DND-41 (cell line): ENCODE results near the gene CCDC32.

ENCODE experiments used
- ATAC-seq: fragments of 200-7000 bp; cut with Tn5 transposase; 3 replicates; pipeline ENCODE4 v1.9.1; 2021; ENCODE audit warnings: low read depth; ENCODE audit not compliant: insufficient read depth
- DNase-seq: peaks from one replicate; pipeline ENCODE4 v3.0.0-alpha.2; 2020
- H2AFZ ChIP-seq: 2 replicates; pipeline ENCODE4 v1.6.0; 2012; ENCODE audit warnings: low read depth, low read length
- H3K27ac ChIP-seq: 2 replicates; pipeline ENCODE4 v1.5.1; 2012; ENCODE audit warnings: low read length, inconsistent platforms
- H3K27me3 ChIP-seq: fragments of 200-600 bp; sonication (generic); 2 replicates; pipeline ENCODE4 v1.6.0; 2012; ENCODE audit warnings: low read length, mild to moderate bottlenecking, inconsistent platforms; ENCODE audit not compliant: insufficient read depth, poor library complexity
- H3K36me3 ChIP-seq: 2 replicates; pipeline ENCODE4 v1.5.1; 2012; ENCODE audit warnings: low read length, inconsistent platforms; ENCODE audit not compliant: insufficient read depth
- H3K4me1 ChIP-seq: 2 replicates; pipeline ENCODE4 v1.5.1; 2012; ENCODE audit warnings: mild to moderate bottlenecking, low read length; ENCODE audit not compliant: insufficient read depth
- H3K4me2 ChIP-seq: 2 replicates; pipeline ENCODE4 v1.6.0; 2012; ENCODE audit warnings: mild to moderate bottlenecking, moderate library complexity, low read length, inconsistent platforms; ENCODE audit not compliant: insufficient read depth
- H3K4me3 ChIP-seq, 2 experiments: fragments of 200-600 bp in 1 of 2; shearing (Covaris generic) in 1 of 2; 2 replicates each; pipeline ENCODE4 v1.5.1; 2012 to 2016; ENCODE audit warnings: inconsistent platforms in 2 of 2, low read length in 2 of 2, mild to moderate bottlenecking in 2 of 2, low read depth in 1 of 2, moderate library complexity in 1 of 2
- H3K79me2 ChIP-seq: 2 replicates; pipeline ENCODE4 v1.6.0; 2012; ENCODE audit warnings: low read length, inconsistent platforms; ENCODE audit not compliant: insufficient read depth
- H3K9ac ChIP-seq: 2 replicates; pipeline ENCODE4 v1.6.0; 2012; ENCODE audit warnings: low read depth, mild to moderate bottlenecking, inconsistent platforms, low read length, moderate library complexity
- H3K9me3 ChIP-seq: 2 replicates; pipeline ENCODE4 v1.5.1; 2012; ENCODE audit warnings: low read length, moderate library complexity, mild to moderate bottlenecking, inconsistent platforms; ENCODE audit not compliant: insufficient read depth, severe bottlenecking
- H4K20me1 ChIP-seq: 2 replicates; pipeline ENCODE4 v1.6.0; 2012; ENCODE audit warnings: low read length; ENCODE audit not compliant: insufficient read depth
- EZH2 ChIP-seq: IDR thresholded peaks from 3 replicates; pipeline ENCODE4 v1.6.1; 2012; ENCODE audit warnings: borderline replicate concordance, low read depth, mild to moderate bottlenecking, moderate library complexity, low read length, inconsistent platforms; ENCODE audit not compliant: severe bottlenecking
- TF ChIP-seq, protein P1 (sequence below): IDR thresholded peaks from 2 replicates; pipeline ENCODE4 v1.5.1; 2012; ENCODE audit warnings: borderline replicate concordance, low read length, moderate library complexity, mild to moderate bottlenecking; ENCODE audit not compliant: poor library complexity, severe bottlenecking; ENCODE audit errors: extremely low read depth

The CCDC32 gene

GRCh38 chr15:40554161-40554525 is 10.7 kb downstream of the CCDC32 start:
- H3K4me1 ChIP-seq: no peaks in the 10 kb centered on the region
- no peaks in the 10 kb centered on the region for H3K27me3 ChIP-seq
- H3K4me2 ChIP-seq: no peak overlapping the region
- TF ChIP-seq EZH2: no peak
- TF ChIP-seq, protein P1, sequence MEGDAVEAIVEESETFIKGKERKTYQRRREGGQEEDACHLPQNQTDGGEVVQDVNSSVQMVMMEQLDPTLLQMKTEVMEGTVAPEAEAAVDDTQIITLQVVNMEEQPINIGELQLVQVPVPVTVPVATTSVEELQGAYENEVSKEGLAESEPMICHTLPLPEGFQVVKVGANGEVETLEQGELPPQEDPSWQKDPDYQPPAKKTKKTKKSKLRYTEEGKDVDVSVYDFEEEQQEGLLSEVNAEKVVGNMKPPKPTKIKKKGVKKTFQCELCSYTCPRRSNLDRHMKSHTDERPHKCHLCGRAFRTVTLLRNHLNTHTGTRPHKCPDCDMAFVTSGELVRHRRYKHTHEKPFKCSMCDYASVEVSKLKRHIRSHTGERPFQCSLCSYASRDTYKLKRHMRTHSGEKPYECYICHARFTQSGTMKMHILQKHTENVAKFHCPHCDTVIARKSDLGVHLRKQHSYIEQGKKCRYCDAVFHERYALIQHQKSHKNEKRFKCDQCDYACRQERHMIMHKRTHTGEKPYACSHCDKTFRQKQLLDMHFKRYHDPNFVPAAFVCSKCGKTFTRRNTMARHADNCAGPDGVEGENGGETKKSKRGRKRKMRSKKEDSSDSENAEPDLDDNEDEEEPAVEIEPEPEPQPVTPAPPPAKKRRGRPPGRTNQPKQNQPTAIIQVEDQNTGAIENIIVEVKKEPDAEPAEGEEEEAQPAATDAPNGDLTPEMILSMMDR: no peak
- no peaks in the 10 kb centered on the region for H3K9me3 ChIP-seq
- no peak overlapping the region for H3K4me3 ChIP-seq
- no peaks in the 10 kb centered on the region for H3K79me2 ChIP-seq
- H3K9ac ChIP-seq: no peak overlapping the region
- ATAC-seq (no peak), DNase-seq (no peak)
- no peaks in the 10 kb centered on the region for H4K20me1 ChIP-seq
- H3K27ac ChIP-seq: no peak overlapping the region
- H3K36me3 ChIP-seq: peaks cover 36% of the 10 kb centered on the region
- H2AFZ ChIP-seq: no peak overlapping the region

GRCh38 chr15:40550341-40551037 is 14.4 kb downstream of the CCDC32 start:
- Histone ChIP-seq H3K79me2 (no peaks in the 10 kb centered on the region), H4K20me1 (no peaks in the 10 kb centered on the region), H3K4me1 (no peaks in the 10 kb centered on the region), H3K9me3 (no peaks in the 10 kb centered on the region), H3K36me3 (peaks cover 27% of the 10 kb centered on the region), H3K4me3 (no peak overlapping the region), H2AFZ (no peak overlapping the region), H3K27ac (no peak overlapping the region), H3K27me3 (no peaks in the 10 kb centered on the region), H3K4me2 (no peak overlapping the region), H3K9ac (no peak overlapping the region)
- ATAC-seq: no peak
- DNase-seq: no peak
- TF ChIP-seq, protein P1: no peak
- TF ChIP-seq EZH2: no peak

- no peak for DNase-seq
- Histone ChIP-seq H3K4me1 (no peaks in the 10 kb centered on the region), H3K9ac (no peak overlapping the region)
These were observed 14.9 kb downstream of the CCDC32 start for GRCh38 chr15:40549894-40550293.

More at GRCh38 chr15:40549894-40550293, 14.9 kb downstream of the CCDC32 start:
- no peak overlapping the region for H3K4me2 ChIP-seq
- H3K27ac ChIP-seq: no peak overlapping the region
- no peak for ATAC-seq
- peaks cover 21% of the 10 kb centered on the region for H3K36me3 ChIP-seq
- no peaks in the 10 kb centered on the region for H3K79me2 ChIP-seq
- no peaks in the 10 kb centered on the region for H4K20me1 ChIP-seq
- H3K27me3 ChIP-seq: no peaks in the 10 kb centered on the region
- H3K4me3 ChIP-seq: no peak overlapping the region
- H3K9me3 ChIP-seq: no peaks in the 10 kb centered on the region
- H2AFZ ChIP-seq: no peak overlapping the region
- TF ChIP-seq EZH2: no peak
- TF ChIP-seq, protein P1: no peak
